ENCODE results near the gene SLC45A3. TPM values are rescaled to one million over a fixed set of nuclear protein-coding genes. Genes with fewer than 3 reads are reported as not detected.
"Not testable (repeated sequence)": the region's sequence is repeated elsewhere in the genome, so short reads cannot be mapped to it uniquely, and the experiment has no call there.

The SLC45A3 gene
- total and polyA plus RNA-seq, 5 experiments from 2014 or later = 0.25 to 0.36 TPM; not detected in 3

- no peak overlapping the region for H3K4me3 Mint-ChIP-seq
- H3K27ac Mint-ChIP-seq = peak overlapping the region in 1 of 10 donors; percentile 21
- no peak for DNase-seq
- H3K4me1 Mint-ChIP-seq = peaks cover 0 to 3% (median 0%) of the 10 kb centered on the region in 4 donors
- POLR2A ChIA-PET = interaction anchor here (0.6 kb wide), 1 partner anchor 48 kb away, joined by 3 read pairs; no protein-coding TSS in a partner anchor
- H3K27me3 Mint-ChIP-seq = peaks cover 0 to 13% (median 3%) of the 10 kb centered on the region in 5 donors
- no peaks in the 10 kb centered on the region for H3K9me3 Mint-ChIP-seq
- ATAC-seq = no peak
- H3K36me3 Mint-ChIP-seq = no peaks in the 10 kb centered on the region
These were observed 40.7 kb downstream of the SLC45A3 start for GRCh38 chr1:205639567-205639966.

- POLR2A ChIA-PET = no interaction called here
- Mint-ChIP-seq H3K9me3 (no peaks in the 10 kb centered on the region), H3K27me3 (peaks cover 0 to 10% (median 3%) of the 10 kb centered on the region in 5 donors), H3K4me3 (no peak overlapping the region), H3K36me3 (no peaks in the 10 kb centered on the region), H3K27ac (no peak overlapping the region), H3K4me1 (peaks cover 0 to 3% (median 0%) of the 10 kb centered on the region in 4 donors)
- DNase-seq (no peak), ATAC-seq (no peak)
These were observed 42.3 kb downstream of the SLC45A3 start for GRCh38 chr1:205637854-205638468.

- H3K4me3 Mint-ChIP-seq = no peak overlapping the region
- no peak overlapping the region for H3K27ac Mint-ChIP-seq
- H3K36me3 Mint-ChIP-seq = no peaks in the 10 kb centered on the region
- no peaks in the 10 kb centered on the region for H3K9me3 Mint-ChIP-seq
- H3K4me1 Mint-ChIP-seq = peaks cover 0 to 8% (median 4%) of the 10 kb centered on the region in 4 donors
- peaks cover 0 to 10% (median 3%) of the 10 kb centered on the region in 5 donors for H3K27me3 Mint-ChIP-seq
- no peak for DNase-seq
- POLR2A ChIA-PET = no interaction called here
- ATAC-seq = no peak
These were observed 43.6 kb downstream of the SLC45A3 start for GRCh38 chr1:205636732-205637131.

GRCh38 chr1:205636138-205636530 is 44.2 kb downstream of the SLC45A3 start:
- DNase-seq, H3K4me1 Mint-ChIP-seq, H3K36me3 Mint-ChIP-seq, ATAC-seq, H3K27ac Mint-ChIP-seq, H3K4me3 Mint-ChIP-seq, H3K9me3 Mint-ChIP-seq, H3K27me3 Mint-ChIP-seq: not testable (repeated sequence)
- POLR2A ChIA-PET = interaction anchor here (9.1 kb wide), 1 partner anchor 44 kb away, joined by 269 read pairs; no protein-coding TSS in a partner anchor

- POLR2A ChIA-PET = interaction anchor here (0.9 to 9.1 kb wide), 2 partner anchors 41 to 405 kb away, joined by 3 to 269 read pairs; no protein-coding TSS in a partner anchor
- no peak for DNase-seq
- H3K9me3 Mint-ChIP-seq = no peaks in the 10 kb centered on the region
- H3K4me3 Mint-ChIP-seq = no peak overlapping the region
- peaks cover 6 to 32% (median 25%) of the 10 kb centered on the region in 4 donors for H3K4me1 Mint-ChIP-seq
- no peak for ATAC-seq
- H3K27me3 Mint-ChIP-seq = no peaks in the 10 kb centered on the region
- peak overlapping the region in 4 of 10 donors; percentile 70 to 98 (median 89) for H3K27ac Mint-ChIP-seq
- peaks cover 0 to 8% (median 2%) of the 10 kb centered on the region in 3 donors for H3K36me3 Mint-ChIP-seq
These were observed 46.8 kb downstream of the SLC45A3 start for GRCh38 chr1:205633421-205633976.

GRCh38 chr1:205632669-205633169 is 47.6 kb downstream of the SLC45A3 start:
- peaks cover 0 to 12% (median 2%) of the 10 kb centered on the region in 3 donors for H3K36me3 Mint-ChIP-seq
- no peak for ATAC-seq
- no peaks in the 10 kb centered on the region for H3K27me3 Mint-ChIP-seq
- POLR2A ChIA-PET = interaction anchor here (0.6 to 9.1 kb wide), 20 partner anchors 11 to 510 kb away, joined by 3 to 269 read pairs (median 4); partner anchors contain the start of genes NUCKS1, RAB29 and RBBP5
- peaks cover 9 to 39% (median 32%) of the 10 kb centered on the region in 4 donors for H3K4me1 Mint-ChIP-seq
- H3K27ac Mint-ChIP-seq = peak overlapping the region; percentile 82 to 98 (median 96)
- peak overlapping the region; percentile 77 to 91 (median 83) for H3K4me3 Mint-ChIP-seq
- H3K9me3 Mint-ChIP-seq = no peaks in the 10 kb centered on the region
- DNase-seq = no peak

- DNase-seq (peak; percentile 98 to 100 (median 100)), ATAC-seq (peak; percentile 77 to 81)
- Mint-ChIP-seq H3K36me3 (peaks cover 0 to 17% (median 5%) of the 10 kb centered on the region in 3 donors), H3K27ac (peak within 1 kb of the TSS; percentile 91 to 99 (median 98)), H3K4me1 (peaks cover 9 to 46% (median 38%) of the 10 kb centered on the region in 4 donors), H3K27me3 (no peaks in the 10 kb centered on the region), H3K9me3 (no peaks in the 10 kb centered on the region), H3K4me3 (peak within 1 kb of the TSS; percentile 82 to 99 (median 97))
- POLR2A ChIA-PET = interaction anchor here (0.6 to 9.1 kb wide), 30 partner anchors 9 to 1170 kb away, joined by 3 to 269 read pairs (median 4); partner anchors contain the start of genes NUCKS1, RAB29 and RBBP5
These were observed 48.3 kb downstream of the SLC45A3 start, which contains the start of gene ELK4 for GRCh38 chr1:205631768-205632668. TSS of gene ELK4 (minus strand) at chr1:205632011. CDS start at chr1:205623882, 8,129 bp downstream.

- Mint-ChIP-seq H3K27me3 (no peaks in the 10 kb centered on the region), H3K27ac (peak overlapping the region; percentile 91 to 99 (median 96)), H3K4me1 (peaks cover 17 to 55% (median 46%) of the 10 kb centered on the region in 4 donors), H3K9me3 (no peaks in the 10 kb centered on the region), H3K4me3 (peak overlapping the region; percentile 82 to 99 (median 97)), H3K36me3 (peaks cover 0 to 25% (median 9%) of the 10 kb centered on the region in 3 donors)
- POLR2A ChIA-PET = interaction anchor here (0.6 to 9.1 kb wide), 30 partner anchors 8 to 509 kb away, joined by 3 to 269 read pairs (median 4); partner anchors contain the start of genes NUCKS1, RAB29 and RBBP5
- DNase-seq (peak; percentile 66 to 92 (median 84)), ATAC-seq (peak; percentile 71 to 74)
These were observed 49.1 kb downstream of the SLC45A3 start for GRCh38 chr1:205631010-205631767.

- no peaks in the 10 kb centered on the region for H3K9me3 Mint-ChIP-seq
- H3K4me1 Mint-ChIP-seq = peaks cover 22 to 60% (median 52%) of the 10 kb centered on the region in 4 donors
- H3K27ac Mint-ChIP-seq = peak overlapping the region; percentile 91 to 99 (median 96)
- no peak for ATAC-seq
- POLR2A ChIA-PET = interaction anchor here (0.6 to 9.1 kb wide), 20 partner anchors 8 to 402 kb away, joined by 3 to 269 read pairs (median 4); partner anchors contain the start of genes NUCKS1 and RAB29
- H3K27me3 Mint-ChIP-seq = no peaks in the 10 kb centered on the region
- peak in 1 of 10 donors; percentile 6 for DNase-seq
- H3K4me3 Mint-ChIP-seq = peak overlapping the region; percentile 82 to 99 (median 97)
- H3K36me3 Mint-ChIP-seq = peaks cover 0 to 30% (median 9%) of the 10 kb centered on the region in 3 donors
These were observed 49.7 kb downstream of the SLC45A3 start for GRCh38 chr1:205630651-205631009.

GRCh38 chr1:205630241-205630640 is 50.1 kb downstream of the SLC45A3 start:
- peak overlapping the region; percentile 91 to 99 (median 96) for H3K27ac Mint-ChIP-seq
- H3K4me3 Mint-ChIP-seq = peak overlapping the region; percentile 82 to 99 (median 97)
- H3K4me1 Mint-ChIP-seq = peaks cover 22 to 63% (median 55%) of the 10 kb centered on the region in 4 donors
- no peaks in the 10 kb centered on the region for H3K27me3 Mint-ChIP-seq
- no peaks in the 10 kb centered on the region for H3K9me3 Mint-ChIP-seq
- peaks cover 0 to 34% (median 9%) of the 10 kb centered on the region in 3 donors for H3K36me3 Mint-ChIP-seq
- ATAC-seq = no peak
- DNase-seq = peak in 3 of 10 donors; percentile 5 to 16 (median 9)
- POLR2A ChIA-PET = interaction anchor here (1.0 to 9.1 kb wide), 11 partner anchors 7 to 344 kb away, joined by 3 to 269 read pairs (median 4); partner anchors contain the start of genes NUCKS1 and RAB29

- H3K27me3 Mint-ChIP-seq = no peaks in the 10 kb centered on the region
- H3K9me3 Mint-ChIP-seq = no peaks in the 10 kb centered on the region
- H3K27ac Mint-ChIP-seq = peak overlapping the region; percentile 91 to 99 (median 96)
- H3K36me3 Mint-ChIP-seq = peaks cover 0 to 39% (median 9%) of the 10 kb centered on the region in 3 donors
- no peak for DNase-seq
- ATAC-seq = no peak
- POLR2A ChIA-PET = interaction anchor here (1.9 to 9.1 kb wide), 3 partner anchors 10 to 145 kb away, joined by 5 to 269 read pairs (median 21); partner anchors contain the start of gene RAB29
- peak overlapping the region; percentile 82 to 99 (median 97) for H3K4me3 Mint-ChIP-seq
- peaks cover 27 to 68% (median 60%) of the 10 kb centered on the region in 4 donors for H3K4me1 Mint-ChIP-seq
These were observed 50.6 kb downstream of the SLC45A3 start for GRCh38 chr1:205629751-205630150.
